A549 treated with Hydrocortisone at 1 μM for 4 hours (cell line): Measurements from ENCODE around the gene DPPA2. TPM values are rescaled to one million over a fixed set of nuclear protein-coding genes. Genes with fewer than 3 reads are reported as not detected.

Experiments
- total RNA-seq: library from RNA; stranded (reverse); fragments of 200-300 nt; extraction: Qiagen RNA extraction; gene quantifications from 5 replicates; pipeline ENCODE4 v1.2.3, GENCODE V29; 2022

DPPA2 gene, protein sequence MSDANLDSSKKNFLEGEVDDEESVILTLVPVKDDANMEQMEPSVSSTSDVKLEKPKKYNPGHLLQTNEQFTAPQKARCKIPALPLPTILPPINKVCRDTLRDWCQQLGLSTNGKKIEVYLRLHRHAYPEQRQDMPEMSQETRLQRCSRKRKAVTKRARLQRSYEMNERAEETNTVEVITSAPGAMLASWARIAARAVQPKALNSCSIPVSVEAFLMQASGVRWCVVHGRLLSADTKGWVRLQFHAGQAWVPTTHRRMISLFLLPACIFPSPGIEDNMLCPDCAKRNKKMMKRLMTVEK
- total RNA-seq: not detected in 5 replicates

DNA sequence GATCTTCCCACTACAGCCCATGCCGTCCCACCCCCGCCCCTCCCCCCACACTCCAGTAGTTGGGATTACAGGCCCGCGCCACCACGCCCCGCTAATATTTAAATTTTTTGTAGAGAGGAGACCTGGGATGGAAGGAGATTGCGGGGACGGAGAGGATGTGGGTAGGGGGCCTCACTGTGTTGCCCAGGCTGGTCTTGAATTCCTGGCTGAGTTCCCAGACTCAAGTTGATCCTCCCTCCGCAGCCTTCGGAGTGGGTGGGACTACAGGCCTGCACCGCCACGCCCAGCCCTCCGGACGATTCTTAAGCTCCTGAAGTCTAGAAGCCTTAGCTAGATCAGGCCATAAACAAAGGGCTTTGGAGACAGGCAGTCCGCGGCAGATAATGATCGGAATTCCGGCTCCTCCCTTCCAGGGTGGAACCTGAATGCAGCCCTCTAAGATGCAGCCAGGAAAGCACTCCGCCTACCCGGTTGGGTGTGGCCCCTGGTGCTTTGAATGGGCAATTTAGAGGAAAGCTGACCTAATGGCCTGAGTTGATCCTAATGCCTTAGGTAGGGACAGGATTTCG, at the start of gene DPPA2:
Gene DPPA2, minus strand, starts transcription at position 356 of the 569 bp plus-strand sequence. CDS start 1,975 bp downstream, outside the sequence.

GRCh38 chr3:109337393-109337792, 21.1 kb upstream of the DPPA2 start, which contains the start of gene DPPA4:
Gene DPPA4 (minus strand): TSS chr3:109337546. CDS start chr3:109337517, 29 bp downstream.

Other genes starting within 250 kb of the DPPA2 start
- gene MORC1, start 198.4 kb downstream of the DPPA2 start, total RNA-seq: not detected in 5 replicates
- gene C3orf85, start 179.8 kb downstream of the DPPA2 start, total RNA-seq: not detected in 5 replicates
- not detected in 5 replicates for gene DPPA4, start 21.0 kb upstream of the DPPA2 start, total RNA-seq